ENCODE data around the gene KLHDC10.
"Not testable (repeated sequence)": the region's sequence is repeated elsewhere in the genome, so short reads cannot be mapped to it uniquely, and the experiment has no call there.

KLHDC10 gene

DNA sequence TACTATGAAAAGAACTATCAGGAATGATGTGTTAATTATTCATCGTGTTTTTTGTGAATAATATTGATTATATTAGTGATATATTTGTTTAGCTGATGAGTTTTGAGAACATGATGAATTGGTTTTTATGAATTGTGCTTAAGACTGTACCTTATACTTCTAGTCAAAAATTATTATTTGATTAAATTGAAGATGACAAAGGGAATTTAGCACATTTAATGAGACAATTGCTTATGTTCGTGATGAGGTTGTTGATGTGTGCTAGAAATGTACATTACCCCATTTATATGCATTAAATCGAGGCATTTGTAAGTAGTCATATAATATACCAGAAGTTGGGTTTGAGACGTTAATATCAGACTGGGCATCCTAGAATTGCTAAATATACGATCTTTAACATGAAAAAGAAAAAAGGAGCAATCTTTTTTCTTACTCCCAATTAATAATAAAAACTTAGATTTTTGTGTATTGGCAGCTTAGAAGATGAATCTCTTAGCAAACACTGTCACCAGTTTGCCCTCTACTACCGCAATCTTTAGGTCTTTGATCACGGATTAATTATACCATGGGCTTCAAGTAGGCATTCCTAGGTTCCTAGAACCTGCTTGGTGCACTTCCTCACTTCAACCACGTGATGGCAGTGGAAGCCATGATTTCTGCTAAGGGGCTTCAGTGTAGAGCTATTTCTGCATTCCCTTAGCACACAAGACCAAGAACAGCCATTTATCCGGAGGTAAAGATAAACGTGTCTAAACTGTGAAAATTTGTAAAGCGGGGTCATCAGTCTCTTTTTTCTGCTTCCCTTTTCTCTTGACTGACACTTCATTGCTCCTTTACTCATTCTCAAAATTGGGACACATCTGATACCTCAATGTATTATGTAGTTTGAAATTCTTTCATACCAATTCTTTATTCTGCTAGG is 1.6 kb downstream of the KLHDC10 start:
- in situ Hi-C loops (cut with MboI; ENCODE audit: low sequenced_read_pairs) = no loop called here

DNA sequence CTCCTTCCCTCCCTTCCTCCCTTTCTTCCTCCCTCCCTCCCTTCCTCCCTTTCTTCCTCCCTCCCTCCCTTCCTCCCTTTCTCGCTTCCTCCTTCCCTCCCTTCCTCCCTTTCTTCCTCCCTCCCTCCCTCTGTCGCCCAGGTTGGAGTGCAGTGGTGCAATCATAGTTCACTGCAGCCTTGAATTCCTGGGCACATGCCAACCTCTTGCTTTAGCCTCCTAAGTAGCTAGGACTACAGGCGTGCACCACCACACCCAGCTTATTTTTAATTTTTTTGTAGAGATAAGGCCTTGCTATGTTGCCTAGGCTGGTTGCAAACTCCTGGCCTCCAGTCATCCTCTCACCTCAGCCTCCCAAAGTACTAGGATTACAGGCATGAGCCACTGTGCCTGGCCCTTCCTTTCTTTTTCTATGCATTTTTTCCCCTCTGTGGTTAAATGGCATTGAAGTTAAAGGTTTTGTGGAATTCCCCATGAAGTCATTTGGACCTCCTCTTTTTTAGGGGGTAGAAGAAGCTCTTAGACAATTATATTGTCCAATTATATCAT is 9.6 kb downstream of the KLHDC10 start:
- in situ Hi-C loops (cut with MboI; ENCODE audit: low sequenced_read_pairs) = no loop called here

GRCh38 chr7:130083497-130083896 is 13.2 kb downstream of the KLHDC10 start:
- in situ Hi-C loops (cut with MboI; ENCODE audit: low sequenced_read_pairs) = not testable (repeated sequence)

DNA sequence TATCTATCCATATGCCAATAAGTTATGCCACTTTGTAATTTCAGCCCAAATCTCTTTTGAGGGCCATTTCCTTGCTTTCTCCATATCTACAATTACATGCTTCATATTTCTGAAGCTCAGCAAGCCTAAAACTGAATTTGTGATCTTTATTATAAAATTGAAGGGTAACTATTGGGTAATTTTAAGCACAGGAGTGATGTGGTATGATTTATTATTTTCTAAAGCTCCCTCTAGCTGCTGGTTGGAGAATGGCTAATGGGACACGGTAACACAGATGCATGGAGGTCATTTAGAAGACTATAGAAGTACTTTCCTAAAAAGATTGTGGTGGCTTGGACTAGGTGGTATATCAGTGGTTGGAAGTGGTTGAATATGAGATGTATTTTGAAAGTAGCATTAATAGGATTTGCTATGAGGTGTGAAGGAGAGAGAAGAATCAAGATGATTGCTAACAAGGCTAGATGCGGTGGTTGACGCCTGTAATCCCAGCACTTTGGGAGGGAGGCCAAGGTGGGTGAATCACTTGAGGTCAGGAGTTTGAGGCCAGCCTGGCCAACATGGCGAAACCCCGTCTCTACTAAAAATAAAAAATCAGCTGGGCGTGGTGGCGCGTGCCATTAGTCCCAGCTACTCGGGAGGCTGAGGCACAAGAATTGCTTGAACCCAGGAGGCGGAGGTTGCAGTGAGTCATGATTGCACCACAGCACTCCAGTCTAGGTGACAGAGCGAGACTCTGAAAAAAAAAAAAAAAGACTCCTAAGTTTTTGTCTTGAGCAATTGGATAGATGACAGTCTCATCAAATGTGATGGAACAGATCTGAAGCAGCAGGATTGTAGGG is 13.9 kb downstream of the KLHDC10 start:
- in situ Hi-C loops (cut with MboI; ENCODE audit: low sequenced_read_pairs) = no loop called here

DNA sequence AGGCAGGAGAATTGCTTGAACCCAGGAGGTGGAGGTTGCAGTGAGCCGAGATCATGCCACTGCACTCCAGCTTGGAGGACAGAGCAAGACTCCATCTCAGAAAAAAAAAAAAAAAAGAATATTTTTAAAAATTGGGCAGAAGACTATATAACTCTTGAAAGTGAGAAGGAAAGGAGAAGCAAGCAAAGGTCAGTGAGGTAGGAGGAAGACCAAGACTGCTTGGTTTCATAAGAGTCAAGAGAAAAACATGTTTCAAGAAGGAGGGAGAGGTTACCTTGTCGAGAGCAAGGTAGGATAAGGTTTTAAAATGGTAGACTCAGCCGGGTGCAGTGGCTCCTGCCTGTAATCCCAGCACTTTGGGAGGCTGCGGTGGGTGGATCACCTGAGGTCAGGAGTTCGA is 14.9 kb downstream of the KLHDC10 start:
- in situ Hi-C loops (cut with MboI; ENCODE audit: low sequenced_read_pairs) = not testable (repeated sequence)

- in situ Hi-C loops (cut with MboI; ENCODE audit: low sequenced_read_pairs) = no loop called here
Measured at GRCh38 chr7:130086938-130087337, 16.6 kb downstream of the KLHDC10 start.

- in situ Hi-C loops (cut with MboI; ENCODE audit: low sequenced_read_pairs) = no loop called here
Measured at GRCh38 chr7:130087364-130087763, 17.0 kb downstream of the KLHDC10 start.

DNA sequence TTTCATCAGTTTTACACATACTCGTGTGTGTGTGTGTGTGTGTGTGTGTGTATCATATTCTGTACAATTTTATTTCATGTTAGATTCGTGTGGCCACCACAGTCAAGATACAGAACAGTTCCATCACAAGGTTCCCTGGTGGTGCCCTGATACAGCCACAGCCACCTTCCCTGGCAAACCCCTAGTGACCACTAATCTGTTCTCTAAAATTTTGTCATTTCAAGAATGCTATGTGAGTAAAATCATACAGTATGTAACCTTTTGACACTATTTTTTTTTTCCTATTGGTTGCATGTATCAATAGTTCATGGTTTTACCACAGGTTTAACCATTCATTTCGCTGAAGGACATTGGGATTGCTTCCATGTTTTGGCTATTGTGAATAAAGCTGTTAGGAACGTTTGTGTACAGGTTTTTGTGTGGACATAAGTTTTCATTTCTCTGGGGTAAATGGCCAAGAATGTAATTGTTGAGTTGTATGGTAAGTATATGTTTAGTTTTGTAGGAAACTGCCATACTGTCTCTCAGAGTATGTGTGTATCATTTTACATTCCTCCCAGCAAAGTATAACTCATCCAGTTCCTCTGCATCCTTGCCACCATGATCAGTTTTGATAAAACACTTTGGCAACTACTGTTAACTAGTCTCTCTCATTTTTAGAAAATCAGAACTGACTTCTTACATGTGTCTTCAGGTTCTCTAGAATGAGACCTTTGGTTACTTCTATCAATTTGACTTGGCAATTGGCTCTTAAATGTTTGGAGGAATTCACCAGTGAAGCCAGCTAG is 20.6 kb downstream of the KLHDC10 start:
- in situ Hi-C loops (cut with MboI; ENCODE audit: low sequenced_read_pairs) = no loop called here

GRCh38 chr7:130091999-130092398 is 21.7 kb downstream of the KLHDC10 start:
- in situ Hi-C loops (cut with MboI; ENCODE audit: low sequenced_read_pairs) = no loop called here

- in situ Hi-C loops (cut with MboI; ENCODE audit: low sequenced_read_pairs) = no loop called here
Measured at GRCh38 chr7:130092598-130092997, 22.3 kb downstream of the KLHDC10 start.

DNA sequence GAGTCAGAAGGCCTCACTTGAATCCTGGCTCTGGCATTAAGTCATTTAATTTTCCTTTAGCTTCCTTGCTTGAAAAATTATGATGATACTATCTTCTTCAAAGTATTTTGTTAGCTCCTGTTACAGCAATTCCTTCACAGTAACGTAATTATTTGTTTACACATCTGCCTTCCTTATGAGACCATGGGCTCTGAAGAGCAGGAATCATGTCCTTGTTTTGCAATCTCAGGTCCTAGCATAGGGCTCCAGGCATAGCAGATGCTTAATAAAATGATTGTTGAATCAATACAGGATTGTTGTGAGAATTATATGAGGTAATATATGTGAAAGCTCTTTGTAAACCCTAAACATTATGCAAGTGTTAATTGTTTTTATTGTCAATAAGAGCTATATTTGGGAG is 25.5 kb downstream of the KLHDC10 start:
- in situ Hi-C loops (cut with MboI; ENCODE audit: low sequenced_read_pairs) = no loop called here

GRCh38 chr7:130096243-130096827 is 26.0 kb downstream of the KLHDC10 start:
- in situ Hi-C loops (cut with MboI; ENCODE audit: low sequenced_read_pairs) = no loop called here

DNA sequence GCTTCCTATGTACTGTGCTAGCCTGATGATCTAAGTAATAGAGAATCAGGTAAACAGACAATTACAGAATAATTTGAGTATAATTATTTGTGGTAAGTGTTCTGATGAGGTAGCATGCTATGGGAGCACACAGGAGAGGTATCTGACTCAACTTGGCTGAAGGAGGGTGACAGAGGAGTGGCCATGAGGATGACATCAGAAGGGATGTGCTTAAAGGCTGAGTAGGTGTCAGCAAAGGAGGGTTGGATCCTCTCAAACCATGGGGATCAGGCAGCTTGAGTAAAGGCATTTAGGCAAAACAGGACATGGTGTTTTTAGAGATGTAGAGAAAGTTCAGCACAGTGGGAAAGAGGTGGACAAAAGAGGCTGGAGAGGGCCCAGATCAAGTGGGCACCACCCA is 29.0 kb downstream of the KLHDC10 start:
- in situ Hi-C loops (cut with MboI; ENCODE audit: low sequenced_read_pairs) = no loop called here

GRCh38 chr7:130102588-130102987 is 32.3 kb downstream of the KLHDC10 start:
- in situ Hi-C loops (cut with MboI; ENCODE audit: low sequenced_read_pairs) = no loop called here

DNA sequence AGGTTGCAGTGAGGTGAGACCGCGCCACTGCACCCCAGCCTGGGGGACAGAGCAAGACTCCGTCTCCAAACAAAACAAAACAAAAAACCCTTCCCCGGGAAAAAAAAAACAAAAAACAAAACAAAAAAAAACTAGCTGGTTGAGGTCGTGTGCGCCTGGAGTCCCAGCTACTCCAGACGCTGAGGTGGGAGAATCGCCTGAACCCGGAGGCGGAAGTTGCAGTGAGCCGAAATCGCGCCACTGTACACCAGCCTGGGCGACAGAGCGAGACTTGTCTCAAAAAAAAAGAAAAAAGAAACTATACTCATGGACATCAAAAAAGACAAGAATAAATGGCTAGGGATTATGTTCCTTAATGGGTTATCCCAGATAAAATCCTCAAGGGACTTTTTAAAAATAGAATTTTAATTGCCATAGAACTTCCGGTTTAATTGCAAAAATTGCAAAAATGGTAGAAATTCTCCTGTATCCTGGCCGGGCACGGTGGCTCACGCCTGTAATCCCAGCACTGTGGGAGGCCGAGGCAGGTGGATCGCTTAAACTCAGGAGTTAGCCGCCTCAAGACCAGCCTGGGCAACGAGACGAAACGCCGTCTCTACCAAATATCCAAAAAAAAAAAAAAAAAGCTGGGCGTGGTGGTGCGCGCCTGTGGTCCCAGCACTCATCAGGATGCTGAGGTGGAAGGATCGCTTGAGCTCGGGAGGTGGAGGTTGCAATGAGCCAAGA is 37.8 kb downstream of the KLHDC10 start:
- in situ Hi-C loops (cut with MboI; ENCODE audit: low sequenced_read_pairs) = no loop called here

DNA sequence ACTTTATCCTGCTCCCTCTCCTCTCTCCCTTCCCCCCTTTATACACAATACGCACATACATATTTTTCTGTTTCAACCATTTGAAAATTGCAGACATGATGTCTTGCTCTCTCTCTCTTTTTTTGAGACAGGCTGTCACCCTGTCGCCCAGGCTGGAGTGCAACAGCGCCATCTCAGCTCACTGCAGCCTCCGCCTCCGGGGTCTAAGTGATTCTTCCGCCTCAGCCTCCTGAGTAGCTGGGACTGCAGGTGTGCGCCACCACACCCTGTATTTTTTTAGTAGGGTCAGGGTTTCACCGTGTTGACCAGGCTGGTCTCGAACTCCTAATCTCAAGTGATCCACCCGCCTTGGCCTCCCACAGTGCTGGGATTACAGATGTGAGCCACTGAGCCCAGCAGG is 38.5 kb downstream of the KLHDC10 start:
- in situ Hi-C loops (cut with MboI; ENCODE audit: low sequenced_read_pairs) = no loop called here

GRCh38 chr7:130112093-130112492 is 41.8 kb downstream of the KLHDC10 start:
- in situ Hi-C loops (cut with MboI; ENCODE audit: low sequenced_read_pairs) = no loop called here

GRCh38 chr7:130112662-130113425 is 42.5 kb downstream of the KLHDC10 start:
- in situ Hi-C loops (cut with MboI; ENCODE audit: low sequenced_read_pairs) = no loop called here

DNA sequence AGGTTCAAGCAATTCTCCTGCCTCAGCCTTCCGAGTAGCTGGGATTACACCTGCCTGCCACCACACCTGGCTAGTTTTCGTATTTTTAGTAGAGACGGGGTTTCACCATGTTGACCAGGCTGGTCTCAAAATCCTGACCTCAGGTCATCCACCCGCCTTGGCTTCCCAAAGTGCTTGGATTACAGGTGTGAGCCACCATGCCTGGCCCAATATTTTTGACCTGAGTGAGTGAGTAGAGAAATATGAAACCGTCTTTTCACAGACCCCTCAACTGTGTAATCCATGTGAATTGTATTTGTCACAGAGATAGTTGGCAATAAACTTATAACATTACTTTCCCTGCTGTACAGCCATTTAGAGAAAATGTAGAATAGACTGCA is 43.1 kb downstream of the KLHDC10 start:
- in situ Hi-C loops (cut with MboI; ENCODE audit: low sequenced_read_pairs) = not testable (repeated sequence)
